SU-DHL-6 (cell line): ENCODE results near the gene RANBP17.

Experiments used
- H2AFZ ChIP-seq: fragments of 200-600 bp; sonication (generic); 2 replicates; pipeline ENCODE4 v1.6.1; 2014; ENCODE audit warnings: low read depth, mild to moderate bottlenecking, moderate library complexity, mixed read lengths, antibody characterized with exemption, low read length; ENCODE audit not compliant: severe bottlenecking
- H3F3A ChIP-seq: fragments of 200-600 bp; shearing (Covaris generic); 2 replicates; pipeline ENCODE4 v1.6.0; 2016; ENCODE audit warnings: antibody characterized with exemption, mild to moderate bottlenecking; ENCODE audit not compliant: insufficient read depth
- H3K27ac ChIP-seq: fragments of 200-600 bp; sonication (generic); 2 replicates; pipeline ENCODE4 v1.5.1; 2016; ENCODE audit warnings: low read depth, mild to moderate bottlenecking, low read length, moderate library complexity, mixed read lengths
- H3K27me3 ChIP-seq: fragments of 200-600 bp; sonication (generic), shearing (Covaris generic); 2 replicates; pipeline ENCODE4 v1.6.0; 2014; ENCODE audit warnings: mild to moderate bottlenecking, low read length
- H3K36me3 ChIP-seq: fragments of 200-600 bp; sonication (generic); 2 replicates; pipeline ENCODE4 v1.6.1; 2014; ENCODE audit warnings: mild to moderate bottlenecking, low read length, mixed read lengths
- H3K4me2 ChIP-seq: fragments of 300-600, 200-600 bp; shearing (Covaris generic), sonication (generic); 2 replicates; pipeline ENCODE4 v1.6.0; 2014; ENCODE audit warnings: low read length, low read depth, mild to moderate bottlenecking; ENCODE audit not compliant: poor library complexity, severe bottlenecking
- H3K4me3 ChIP-seq: fragments of 200-600 bp; sonication (generic); 2 replicates; pipeline ENCODE4 v1.5.1; 2014; ENCODE audit warnings: antibody characterized with exemption, low read length, mild to moderate bottlenecking, mixed read lengths; ENCODE audit not compliant: insufficient read depth, poor library complexity, severe bottlenecking
- H3K79me2 ChIP-seq: fragments of 200-600 bp; sonication (generic); 2 replicates; pipeline ENCODE4 v1.6.1; 2014; ENCODE audit warnings: mild to moderate bottlenecking, low read length, moderate library complexity; ENCODE audit not compliant: insufficient read depth
- H3K9ac ChIP-seq: fragments of 200-600 bp; sonication (generic); 2 replicates; pipeline ENCODE4 v1.7.0; 2014; ENCODE audit warnings: mild to moderate bottlenecking, low read length
- H3K9me2 ChIP-seq: fragments of 200-600 bp; sonication (generic); replicated peaks from 2 replicates; pipeline ENCODE4 v1.6.1; 2014; ENCODE audit warnings: low read length; ENCODE audit not compliant: insufficient read depth
- H3K9me3 ChIP-seq: fragments of 200-600 bp; sonication (generic); 2 replicates; pipeline ENCODE4 v1.6.1; 2014; ENCODE audit warnings: low read length, mixed read lengths; ENCODE audit not compliant: insufficient read depth
- H4K20me1 ChIP-seq: fragments of 200-600 bp; sonication (generic); 2 replicates; pipeline ENCODE4 v1.6.1; 2014; ENCODE audit warnings: low read depth, mild to moderate bottlenecking, antibody characterized with exemption, low read length, moderate library complexity, mixed read lengths
- CTCF ChIP-seq: fragments of 200-600 bp; sonication (generic); IDR thresholded peaks from one replicate; pipeline ENCODE4 v1.5.1; 2017; ENCODE audit warnings: antibody characterized with exemption, mild to moderate bottlenecking, low read length, moderate library complexity; ENCODE audit not compliant: insufficient read depth, poor library complexity, severe bottlenecking
- EZH2phosphoT487 ChIP-seq: fragments of 200-600 bp; sonication (generic), shearing (Covaris generic); conservative IDR thresholded peaks from 2 replicates; pipeline ENCODE4 v1.6.1; 2018; ENCODE audit warnings: mild to moderate bottlenecking, antibody characterized with exemption, low read length, moderate library complexity, mixed read lengths

The RANBP17 gene

GRCh38 chr5:171081319-171081718, 219.5 kb downstream of the RANBP17 start:
- H4K20me1 ChIP-seq, result no peaks in the 10 kb centered on the region
- H3K9me2 ChIP-seq, result no peaks in the 10 kb centered on the region
- no peak overlapping the region for H3K4me3 ChIP-seq

GRCh38 chr5:171092194-171092593, 230.4 kb downstream of the RANBP17 start:
- Histone ChIP-seq H3K9me2 (no peaks in the 10 kb centered on the region), H3K4me3 (no peak overlapping the region), H3K4me2 (no peak overlapping the region), H3K36me3 (no peaks in the 10 kb centered on the region), H3K27ac (no peak overlapping the region), H3F3A (no peaks in the 10 kb centered on the region), H3K79me2 (no peaks in the 10 kb centered on the region), H3K27me3 (no peaks in the 10 kb centered on the region), H3K9ac (no peak overlapping the region), H4K20me1 (no peaks in the 10 kb centered on the region), H2AFZ (no peak overlapping the region), H3K9me3 (no peaks in the 10 kb centered on the region)
- TF ChIP-seq CTCF, result no peak
- no peak for TF ChIP-seq EZH2phosphoT487

More at GRCh38 chr5:171081319-171081718, 219.5 kb downstream of the RANBP17 start:
- H3K79me2 ChIP-seq, result no peaks in the 10 kb centered on the region
- H3K27ac ChIP-seq, result no peak overlapping the region
- no peak overlapping the region for H3K9ac ChIP-seq
- H3K36me3 ChIP-seq, result no peaks in the 10 kb centered on the region
- H3K27me3 ChIP-seq, result no peaks in the 10 kb centered on the region
- no peak overlapping the region for H2AFZ ChIP-seq
- no peak overlapping the region for H3K4me2 ChIP-seq
- TF ChIP-seq CTCF (no peak), EZH2phosphoT487 (no peak)
- no peaks in the 10 kb centered on the region for H3K9me3 ChIP-seq
- H3F3A ChIP-seq, result no peaks in the 10 kb centered on the region

GRCh38 chr5:171093598-171093997, 231.8 kb downstream of the RANBP17 start:
- Histone ChIP-seq H3K27me3 (no peaks in the 10 kb centered on the region), H2AFZ (no peak overlapping the region)
- TF ChIP-seq EZH2phosphoT487, result no peak
- TF ChIP-seq CTCF, result no peak

GRCh38 chr5:171094356-171094755, 232.5 kb downstream of the RANBP17 start:
- TF ChIP-seq CTCF (no peak), EZH2phosphoT487 (no peak)
- Histone ChIP-seq H3K36me3 (no peaks in the 10 kb centered on the region), H3K9ac (no peak overlapping the region), H3K4me2 (no peak overlapping the region), H3F3A (no peaks in the 10 kb centered on the region), H3K9me3 (no peaks in the 10 kb centered on the region), H4K20me1 (no peaks in the 10 kb centered on the region), H3K27me3 (no peaks in the 10 kb centered on the region), H2AFZ (no peak overlapping the region), H3K79me2 (no peaks in the 10 kb centered on the region), H3K4me3 (no peak overlapping the region), H3K27ac (no peak overlapping the region), H3K9me2 (no peaks in the 10 kb centered on the region)

More at GRCh38 chr5:171093598-171093997, 231.8 kb downstream of the RANBP17 start:
- H3K36me3 ChIP-seq, result no peaks in the 10 kb centered on the region
- H3K4me2 ChIP-seq, result no peak overlapping the region
- H3K9ac ChIP-seq, result no peak overlapping the region
- H4K20me1 ChIP-seq, result no peaks in the 10 kb centered on the region
- H3F3A ChIP-seq, result no peaks in the 10 kb centered on the region
- H3K9me2 ChIP-seq, result no peaks in the 10 kb centered on the region
- H3K9me3 ChIP-seq, result no peaks in the 10 kb centered on the region
- H3K79me2 ChIP-seq, result no peaks in the 10 kb centered on the region
- H3K27ac ChIP-seq, result no peak overlapping the region
- H3K4me3 ChIP-seq, result no peak overlapping the region
